Right atrium auricular region (tissue), 2 donors: ENCODE measurements around the gene RXFP4. TPM values are rescaled to one million over a fixed set of nuclear protein-coding genes. Genes with fewer than 3 reads are reported as not detected.

Source experiments
- DNase-seq: peaks from one replicate; pipeline ENCODE4 v3.0.0-alpha.2; 2019; ENCODE audit warnings: low spot score
- H3K27ac ChIP-seq, 2 donors: fragments of 200-600 bp; sonication (generic); 1 replicate in 1 of 2; 2 replicates in 1 of 2; pipeline ENCODE4 v1.5.1; 2016 to 2019
- H3K27me3 ChIP-seq, 2 donors: fragments of 200-600 bp; sonication (generic); one replicate each; pipeline versions ENCODE4 v1.5.1 to v1.6.0; 2017 to 2019
- H3K36me3 ChIP-seq: fragments of 200-600 bp; sonication (generic); one replicate; pipeline ENCODE4 v1.5.1; 2016
- H3K4me1 ChIP-seq, 2 donors: fragments of 200-600 bp; sonication (generic); one replicate each; pipeline versions ENCODE4 v1.5.1 to v1.6.0; 2017 to 2019
- H3K4me3 ChIP-seq, 2 donors: fragments of 200-600 bp; sonication (generic); 1 replicate in 1 of 2; 2 replicates in 1 of 2; pipeline ENCODE4 v1.5.1; 2017 to 2019; ENCODE audit warnings: mild to moderate bottlenecking in 1 of 2, moderate library complexity in 1 of 2
- H3K9me3 ChIP-seq, 2 donors: fragments of 200-600 bp; sonication (generic); one replicate each; pipeline ENCODE4 v1.5.1; 2019
- microRNA-seq, 2 donors: library from miRNA; unstranded; fragments of <30 nt; microRNA quantifications; one replicate each; pipeline ENCODE4, GENCODE V29; 2016 to 2017; ENCODE audit warnings: borderline number of aligned reads in 2 of 2, borderline replicate concordance in 1 of 2
- total RNA-seq, 2 donors: library from RNA; depleted of rRNA; stranded (reverse); fragments of >200 nt; gene quantifications; one replicate each; pipeline ENCODE4 v1.1.0, GENCODE V29; 2016
- TF ChIP-seq, protein P1 (sequence below), 2 donors: fragments of 200-600 bp; sonication (generic); IDR thresholded peaks; one replicate each; pipeline ENCODE4 v1.5.1; 2019; ENCODE audit warnings: antibody characterized with exemption in 2 of 2

The RXFP4 gene
- total RNA-seq, 2 donors from 2014 or later = not detected

DNA sequence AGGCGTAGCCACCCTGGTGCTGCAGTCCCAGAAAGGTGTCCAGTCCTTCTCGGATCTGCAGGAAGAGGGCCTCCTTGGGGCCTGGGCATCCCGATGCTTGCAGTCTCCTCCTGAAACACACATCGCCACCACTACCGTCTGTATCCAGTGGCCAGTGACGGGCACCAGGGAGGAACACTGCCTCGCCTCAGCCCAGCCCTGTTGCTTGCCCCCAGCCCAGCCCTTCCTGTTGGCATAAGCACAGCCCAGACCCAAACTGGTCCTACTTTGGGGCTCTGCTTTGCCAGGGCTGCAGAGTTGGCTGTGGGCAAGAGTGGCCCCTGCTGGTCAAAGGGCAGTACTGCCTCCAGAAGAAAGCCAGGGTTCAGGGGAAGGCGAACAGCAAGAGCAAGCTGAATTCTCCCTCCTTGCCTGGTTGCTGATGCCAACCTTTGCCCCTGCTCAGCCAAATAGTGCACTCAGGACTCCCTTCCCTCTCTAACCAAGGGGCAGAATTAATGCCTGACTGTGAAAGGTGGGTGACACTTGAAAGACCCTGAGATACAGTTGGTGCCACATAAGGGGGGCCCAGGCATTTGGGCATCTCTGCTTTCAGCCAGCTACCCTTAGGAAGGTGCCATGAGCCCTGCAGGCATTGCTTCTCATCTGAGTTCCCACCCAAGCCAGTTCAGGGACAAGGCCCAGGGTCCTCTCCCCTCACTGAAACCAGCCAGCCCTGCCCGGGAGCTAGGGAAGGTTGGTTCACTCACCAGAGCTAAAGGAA lies 48.0 kb downstream of the RXFP4 start:
- Histone ChIP-seq H3K36me3 (no peaks in the 10 kb centered on the region), H3K27me3 (no peaks in the 10 kb centered on the region), H3K4me1 (peaks cover 0 to 17% of the 10 kb centered on the region in 2 donors), H3K27ac (peak overlapping the region; percentile 20 to 66), H3K4me3 (peak overlapping the region; percentile 21 to 44), H3K9me3 (no peaks in the 10 kb centered on the region)
- TF ChIP-seq, protein P1, sequence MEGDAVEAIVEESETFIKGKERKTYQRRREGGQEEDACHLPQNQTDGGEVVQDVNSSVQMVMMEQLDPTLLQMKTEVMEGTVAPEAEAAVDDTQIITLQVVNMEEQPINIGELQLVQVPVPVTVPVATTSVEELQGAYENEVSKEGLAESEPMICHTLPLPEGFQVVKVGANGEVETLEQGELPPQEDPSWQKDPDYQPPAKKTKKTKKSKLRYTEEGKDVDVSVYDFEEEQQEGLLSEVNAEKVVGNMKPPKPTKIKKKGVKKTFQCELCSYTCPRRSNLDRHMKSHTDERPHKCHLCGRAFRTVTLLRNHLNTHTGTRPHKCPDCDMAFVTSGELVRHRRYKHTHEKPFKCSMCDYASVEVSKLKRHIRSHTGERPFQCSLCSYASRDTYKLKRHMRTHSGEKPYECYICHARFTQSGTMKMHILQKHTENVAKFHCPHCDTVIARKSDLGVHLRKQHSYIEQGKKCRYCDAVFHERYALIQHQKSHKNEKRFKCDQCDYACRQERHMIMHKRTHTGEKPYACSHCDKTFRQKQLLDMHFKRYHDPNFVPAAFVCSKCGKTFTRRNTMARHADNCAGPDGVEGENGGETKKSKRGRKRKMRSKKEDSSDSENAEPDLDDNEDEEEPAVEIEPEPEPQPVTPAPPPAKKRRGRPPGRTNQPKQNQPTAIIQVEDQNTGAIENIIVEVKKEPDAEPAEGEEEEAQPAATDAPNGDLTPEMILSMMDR (IDR thresholded peaks at IDR 0.05) = peak; percentile 98 to 99
- peak; percentile 86 for DNase-seq

DNA sequence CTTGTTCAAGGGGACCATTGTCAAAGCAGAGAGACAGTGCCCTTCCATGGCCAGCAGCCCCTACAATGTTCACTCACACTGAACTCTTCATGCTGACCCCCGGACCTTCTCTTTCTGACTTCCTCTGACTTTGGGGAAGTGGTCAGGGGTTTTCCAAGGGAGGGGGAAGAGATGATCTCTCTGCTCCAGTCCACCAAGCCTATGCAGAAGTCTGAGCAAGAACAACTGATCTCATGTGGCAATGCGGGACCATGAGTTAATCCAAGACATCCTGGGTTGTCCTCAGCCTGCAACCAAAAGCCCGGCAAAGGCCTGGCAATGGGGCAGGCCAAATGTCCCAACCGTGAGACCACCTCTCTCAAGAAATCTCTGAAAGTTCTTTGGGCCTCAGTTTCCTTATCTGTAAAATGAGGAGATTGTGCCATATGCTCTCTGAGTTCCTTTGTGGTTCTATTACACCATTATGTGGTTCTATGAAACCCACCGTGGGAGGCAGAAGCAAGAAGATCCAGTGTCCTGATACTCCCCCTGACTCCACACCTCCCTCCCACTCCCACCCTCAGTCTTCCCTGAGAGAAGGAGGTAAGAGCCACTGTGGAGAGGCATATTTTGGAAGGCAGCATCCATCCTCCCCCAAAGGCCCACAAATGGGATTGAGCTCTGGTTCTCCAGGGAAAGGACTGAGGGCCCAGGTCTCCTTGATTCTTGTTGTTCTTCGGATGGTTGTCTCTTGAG lies 48.7 kb downstream of the RXFP4 start:
- H3K9me3 ChIP-seq = no peaks in the 10 kb centered on the region
- no peaks in the 10 kb centered on the region for H3K36me3 ChIP-seq
- no peaks in the 10 kb centered on the region for H3K27me3 ChIP-seq
- TF ChIP-seq, protein P1 (IDR thresholded peaks at IDR 0.05) = no peak
- no peak overlapping the region for H3K4me3 ChIP-seq
- H3K27ac ChIP-seq = peak overlapping the region in 1 of 2 donors; percentile 66
- DNase-seq = no peak
- H3K4me1 ChIP-seq = peaks cover 0 to 14% of the 10 kb centered on the region in 2 donors

Small RNAs within 50 kb of the gene (microRNA-seq; reads per million reads assigned to microRNA genes)
- gene MIR6738 = 0 reads per million in 2 donors

Other genes starting within 250 kb of the RXFP4 start
- 10 to 100 TPM; 14.9 to 22.4 TPM for gene GON4L, start 84.4 kb upstream of the RXFP4 start, total RNA-seq
- gene SYT11, start 82.1 kb upstream of the RXFP4 start, total RNA-seq = 10 to 100 TPM; 15.5 to 21.5 TPM
- gene RIT1, start 30.3 kb upstream of the RXFP4 start, total RNA-seq = 10 to 100 TPM; 13.3 to 25.3 TPM
- 10 to 100 TPM; 13.4 to 25.9 TPM for gene KHDC4, start 7.2 kb upstream of the RXFP4 start, total RNA-seq
- gene ARHGEF2, start 36.9 kb downstream of the RXFP4 start, total RNA-seq = 10 to 100 TPM; 50.8 to 69.8 TPM
- gene SSR2, start 79.3 kb downstream of the RXFP4 start, total RNA-seq = 100 to 1,000 TPM in 1 of 2 donors, 10 to 100 TPM in 1; 87.6 to 206 TPM
- 10 to 100 TPM; 14.6 to 25.9 TPM for gene UBQLN4, start 112.2 kb downstream of the RXFP4 start, total RNA-seq
- 10 to 100 TPM; 46.1 to 50.7 TPM for gene LAMTOR2, start 113.1 kb downstream of the RXFP4 start, total RNA-seq
- gene RAB25, start 119.5 kb downstream of the RXFP4 start, total RNA-seq = under 1 TPM in 1 of 2 donors, not detected in 1; 0.98 TPM
- under 1 TPM; 0.15 to 0.47 TPM for gene MEX3A, start 140.8 kb downstream of the RXFP4 start, total RNA-seq
- gene LMNA, start 173.1 kb downstream of the RXFP4 start, total RNA-seq = 100 to 1,000 TPM; 258 to 273 TPM
- 1 to 10 TPM; 2.0 to 4.2 TPM for gene SEMA4A, start 211.9 kb downstream of the RXFP4 start, total RNA-seq